IPS DF 4.7 (cell line): Measurements from ENCODE around the gene SPACA5B.
"Not testable (repeated sequence)": the region's sequence is repeated elsewhere in the genome, so short reads cannot be mapped to it uniquely, and the experiment has no call there.

Experiments used
- DNase-seq: peaks from one replicate; pipeline ENCODE4 v3.0.0-alpha.2; 2013; ENCODE audit warnings: low spot score; ENCODE audit errors: extremely low read depth

SPACA5B gene

DNA sequence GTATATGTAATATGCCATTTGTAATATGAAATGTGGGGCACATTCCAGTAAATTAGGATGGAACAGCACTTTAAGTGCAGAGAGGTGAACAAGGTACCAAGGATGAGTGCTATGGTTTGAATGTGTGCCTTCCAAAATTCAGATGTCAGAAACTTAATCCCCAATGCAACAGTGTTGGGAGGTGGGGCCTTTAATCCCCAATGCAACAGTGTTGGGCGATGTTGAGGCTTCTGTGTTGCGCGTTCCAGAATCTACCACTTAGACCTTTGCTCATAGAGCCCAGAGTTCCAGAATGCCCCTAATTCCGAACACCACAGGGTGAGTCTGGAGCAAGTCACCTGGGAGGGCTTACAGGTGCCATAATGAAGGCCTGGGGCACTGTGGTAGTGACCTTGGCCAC lies at the start of gene SPACA5B:
TSS of gene SPACA5B (plus strand) at position 301 of the 400 bp plus-strand sequence. CDS start at position 363, 62 bp downstream.
- DNase-seq, result not testable (repeated sequence)

DNA sequence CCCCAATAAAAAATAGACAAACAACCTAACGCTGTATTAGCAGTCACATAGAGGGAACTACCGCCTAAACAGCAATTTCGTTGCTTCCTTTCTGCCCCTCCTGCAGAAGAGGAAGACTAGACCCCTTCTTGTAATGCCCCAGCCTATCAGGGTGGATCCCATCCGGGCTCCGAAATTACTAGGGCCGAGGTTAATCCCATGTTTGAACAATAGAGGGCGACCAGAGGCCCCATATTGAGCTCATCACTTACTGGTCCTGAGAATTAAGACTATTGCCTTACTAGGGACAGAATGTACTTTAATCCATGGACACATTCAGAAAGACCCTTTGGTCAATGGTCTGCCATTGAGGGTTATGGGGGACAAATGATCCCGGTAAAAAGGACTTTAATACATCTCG lies 47.2 kb upstream of the SPACA5B start:
- DNase-seq, result no peak

DNA sequence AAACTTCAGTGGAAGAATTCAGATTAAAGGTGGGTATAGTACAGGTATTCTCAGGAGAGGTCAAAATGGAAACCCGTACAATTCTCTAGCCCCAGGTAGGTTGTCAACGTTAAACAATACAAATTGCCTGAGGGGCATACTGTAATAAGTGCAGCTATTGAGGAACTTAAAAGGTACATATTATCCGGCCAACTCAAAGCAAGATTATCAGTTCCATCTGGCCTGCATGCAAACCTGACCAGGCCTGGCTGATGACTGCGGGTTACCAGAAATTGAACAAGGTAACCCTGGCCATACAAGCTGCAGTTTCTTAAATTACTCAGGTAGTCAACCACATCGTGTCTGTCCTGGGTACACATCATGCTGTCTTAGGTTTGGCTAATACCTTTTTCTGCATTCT lies 46.7 kb upstream of the SPACA5B start:
- DNase-seq, result no peak

DNA sequence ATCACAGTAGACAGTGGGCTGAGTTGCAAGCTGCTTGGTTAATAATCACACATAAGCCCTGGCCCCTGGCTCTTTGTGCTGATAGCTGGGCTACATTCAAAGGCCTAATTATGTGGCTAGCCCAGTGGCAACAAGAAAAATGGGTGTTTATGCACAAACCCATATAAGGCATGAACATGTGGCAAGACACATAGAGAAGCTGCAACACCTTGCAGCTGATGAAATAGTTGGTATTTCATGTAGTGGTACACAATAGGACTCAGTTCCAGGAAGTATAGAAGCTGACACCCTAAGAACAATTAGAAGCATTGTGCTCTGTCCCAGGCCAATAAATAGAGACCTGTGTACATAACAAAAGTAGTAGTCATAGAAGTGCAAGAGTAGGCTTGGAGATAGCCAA lies 44.3 kb upstream of the SPACA5B start:
- no peak for DNase-seq

DNA sequence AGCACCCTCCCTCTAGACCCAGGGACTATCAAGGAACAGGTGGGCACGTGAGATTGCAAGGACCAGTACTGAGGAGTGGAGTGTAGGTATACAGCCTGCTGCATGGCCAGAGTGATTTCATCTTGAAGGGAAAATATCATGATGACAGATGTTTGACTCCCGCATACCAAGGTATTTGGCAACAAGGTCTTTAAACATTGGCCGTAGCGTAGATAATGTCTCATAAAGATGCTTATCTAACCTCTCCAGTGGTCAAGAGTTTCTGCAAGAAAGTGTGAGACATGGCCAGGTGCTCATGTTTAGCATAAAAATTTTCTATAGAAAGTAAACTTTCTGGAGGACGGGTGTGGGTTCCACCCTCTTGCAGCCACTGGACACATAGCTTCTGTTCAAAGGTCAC lies 40.3 kb upstream of the SPACA5B start:
- no peak for DNase-seq

DNA sequence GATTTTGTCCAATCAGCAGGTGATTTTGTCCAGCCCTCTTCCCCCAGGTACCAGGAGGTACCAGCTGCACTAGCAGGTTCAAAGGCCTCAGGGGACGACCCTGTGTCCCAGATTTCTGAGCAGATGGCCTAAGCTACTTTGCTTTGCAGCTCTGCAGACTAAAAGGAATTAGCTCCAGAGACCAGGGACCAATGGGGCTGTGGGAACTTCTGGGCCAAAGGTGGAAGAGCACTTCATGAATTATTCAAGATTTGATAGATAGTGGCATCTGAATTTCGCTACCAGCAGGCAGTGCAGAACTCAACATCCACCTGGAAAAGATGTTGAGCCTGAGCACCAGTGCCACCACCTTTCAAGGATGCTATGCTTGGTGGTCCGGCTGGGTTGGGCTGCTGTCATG lies 37.9 kb upstream of the SPACA5B start:
- DNase-seq, result not testable (repeated sequence)

DNA sequence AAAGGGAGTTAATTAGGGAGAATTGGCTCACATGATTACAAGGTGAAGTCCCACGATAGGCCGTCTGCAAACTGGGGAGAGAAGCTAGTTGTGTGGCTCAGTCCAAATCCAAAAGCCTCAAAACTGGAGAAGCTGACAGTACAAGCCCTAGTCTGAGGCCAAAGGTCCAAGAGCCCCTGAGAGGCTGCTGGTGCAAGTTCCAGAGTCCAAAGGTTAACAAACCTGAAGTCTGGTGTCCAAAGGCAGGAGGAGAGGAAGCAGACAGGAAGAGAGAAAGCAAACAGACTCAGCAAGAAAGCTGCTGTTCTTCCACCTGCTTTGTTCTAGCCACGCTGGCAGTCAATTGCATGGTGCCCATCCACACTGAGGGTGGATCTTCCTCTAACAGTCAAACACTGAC lies 29.0 kb upstream of the SPACA5B start:
- DNase-seq, result no peak

DNA sequence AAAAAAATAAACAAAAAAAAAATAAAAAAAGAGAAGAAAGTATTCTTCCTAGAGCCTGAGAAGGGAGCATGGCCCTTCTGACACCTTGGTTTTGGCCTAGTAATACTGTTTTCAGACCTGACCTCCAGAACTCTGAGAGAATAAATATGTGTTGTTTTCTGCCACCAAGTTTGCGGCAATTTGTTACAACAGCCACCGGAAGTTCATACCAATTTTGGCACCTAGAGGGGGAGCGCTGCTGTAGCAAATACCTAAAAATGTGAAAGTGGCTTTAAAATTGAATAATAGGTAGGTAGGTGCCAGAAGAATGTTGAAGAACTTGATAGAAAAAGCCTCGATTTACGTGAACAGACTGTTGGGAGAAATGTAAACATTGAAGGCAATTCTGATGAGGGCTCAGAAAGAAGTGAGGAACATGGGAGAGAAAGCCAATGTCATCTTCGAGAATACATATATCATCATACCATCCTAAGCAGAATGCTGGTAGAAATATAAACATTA lies 27.5 kb upstream of the SPACA5B start:
- no peak for DNase-seq

DNA sequence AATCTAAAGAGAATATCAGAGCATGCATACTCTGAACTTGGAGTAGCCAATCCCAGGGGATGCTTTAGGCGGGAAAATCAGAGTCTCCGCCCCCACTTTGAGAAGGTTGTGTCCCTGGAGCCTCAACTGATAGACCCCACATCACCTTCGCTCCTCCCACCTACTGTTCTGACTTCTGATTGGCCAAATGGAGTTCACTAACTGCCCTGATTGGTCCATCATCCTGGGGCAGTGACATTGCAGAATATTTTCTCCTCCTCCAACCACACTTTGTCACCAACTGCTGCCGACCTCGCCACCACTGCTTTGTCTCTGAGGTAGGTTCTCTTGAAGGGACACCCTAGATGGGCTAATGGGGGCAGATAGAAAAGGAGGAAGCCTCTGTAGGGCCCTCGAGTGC lies 22.7 kb upstream of the SPACA5B start:
- no peak for DNase-seq

DNA sequence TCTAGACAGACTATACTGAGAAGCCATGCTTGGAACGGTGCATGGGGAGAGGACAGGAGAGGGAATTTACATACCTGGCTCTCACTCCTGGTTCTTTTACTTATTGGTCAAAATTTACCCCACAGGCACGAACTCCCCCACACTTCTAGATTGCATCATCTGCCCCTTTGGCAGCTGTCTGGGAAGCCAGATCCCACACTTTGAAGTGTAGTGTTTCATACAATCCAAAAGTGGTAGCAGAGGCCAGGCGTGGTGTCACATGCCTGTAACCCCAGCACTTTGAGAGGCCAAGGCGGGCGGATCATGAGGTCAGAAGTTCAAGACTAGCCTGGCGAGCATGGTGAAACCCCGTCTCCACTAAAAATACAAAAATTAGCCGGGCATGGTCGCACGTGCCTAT lies 5.1 kb upstream of the SPACA5B start:
- not testable (repeated sequence) for DNase-seq

DNA sequence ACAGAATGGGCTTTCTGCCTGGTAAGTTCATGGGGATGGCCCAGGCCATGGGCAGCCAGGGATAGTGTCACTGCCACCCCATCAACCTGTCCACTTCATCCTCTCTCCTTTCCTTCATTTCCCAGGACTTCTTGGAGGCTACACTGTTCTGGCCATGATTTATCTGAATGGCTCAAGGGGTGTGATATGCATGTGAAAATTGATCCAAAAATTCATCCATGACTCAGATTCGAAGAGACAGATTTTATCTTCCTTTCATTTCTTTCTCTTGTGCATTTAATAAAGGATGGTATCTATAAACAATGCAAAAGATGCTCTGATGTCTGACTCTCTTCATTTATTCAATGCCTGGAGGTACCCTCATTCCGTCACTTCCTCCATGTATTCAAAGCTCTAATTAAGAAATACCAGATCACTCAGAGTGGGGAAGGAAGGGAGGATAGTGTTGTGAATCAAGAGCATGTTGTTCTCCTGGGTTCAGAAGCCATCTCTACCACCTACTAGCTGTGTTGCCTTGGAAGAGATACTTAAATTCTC lies 1.9 kb downstream of the SPACA5B start:
- not testable (repeated sequence) for DNase-seq

DNA sequence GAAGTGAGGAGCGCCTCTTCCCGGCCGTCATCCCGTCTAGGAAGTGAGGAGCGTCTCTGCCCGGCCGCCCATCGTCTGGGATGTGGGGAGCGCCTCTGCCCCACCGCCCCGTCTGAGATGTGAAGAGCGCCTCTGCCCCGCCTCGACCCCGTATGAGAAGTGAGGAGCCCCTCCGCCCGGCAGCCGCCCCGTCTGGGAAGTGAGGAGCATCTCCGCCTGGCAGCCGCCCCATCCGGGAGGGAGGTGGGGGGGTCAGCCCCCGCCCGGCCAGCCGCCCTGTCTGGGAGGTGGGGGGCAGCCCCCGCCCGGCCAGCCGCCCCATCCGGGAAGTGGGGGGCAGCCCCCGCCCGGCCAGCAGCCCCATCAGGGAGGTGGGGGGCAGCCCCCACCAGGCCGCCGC lies 8.7 kb downstream of the SPACA5B start:
- not testable (repeated sequence) for DNase-seq

DNA sequence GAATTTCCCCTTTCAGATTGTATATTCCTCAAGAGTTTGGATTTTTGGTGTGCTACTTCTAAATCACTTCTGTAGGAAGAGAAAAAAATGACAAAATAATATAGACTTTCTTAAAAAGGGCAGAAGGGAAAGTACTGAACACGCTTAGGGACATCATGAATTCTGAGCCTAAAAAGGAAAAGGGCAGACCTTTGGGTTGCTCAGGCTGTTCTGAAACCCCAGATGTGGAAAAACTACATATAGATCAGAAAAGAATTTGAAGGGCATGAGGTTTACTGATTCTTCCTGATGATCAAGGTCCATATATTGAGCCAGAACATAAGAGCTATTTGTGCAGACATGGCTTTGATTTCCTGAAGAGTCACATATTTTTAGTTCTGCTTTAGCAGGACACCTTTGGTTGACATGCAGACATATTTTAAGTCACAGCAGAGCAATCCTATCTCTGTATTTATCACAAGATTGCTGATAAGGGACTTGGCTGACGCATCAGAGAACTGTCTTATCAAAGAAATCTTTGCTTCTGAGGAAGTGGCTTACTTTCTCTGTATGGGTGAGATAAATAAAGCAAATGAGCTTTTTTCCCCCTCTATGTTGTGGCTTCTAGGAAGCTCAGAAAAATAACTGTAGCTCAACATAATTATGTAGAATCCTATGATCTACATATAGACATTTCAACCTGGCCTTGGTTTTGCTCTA lies 11.5 kb downstream of the SPACA5B start:
- not testable (repeated sequence) for DNase-seq

DNA sequence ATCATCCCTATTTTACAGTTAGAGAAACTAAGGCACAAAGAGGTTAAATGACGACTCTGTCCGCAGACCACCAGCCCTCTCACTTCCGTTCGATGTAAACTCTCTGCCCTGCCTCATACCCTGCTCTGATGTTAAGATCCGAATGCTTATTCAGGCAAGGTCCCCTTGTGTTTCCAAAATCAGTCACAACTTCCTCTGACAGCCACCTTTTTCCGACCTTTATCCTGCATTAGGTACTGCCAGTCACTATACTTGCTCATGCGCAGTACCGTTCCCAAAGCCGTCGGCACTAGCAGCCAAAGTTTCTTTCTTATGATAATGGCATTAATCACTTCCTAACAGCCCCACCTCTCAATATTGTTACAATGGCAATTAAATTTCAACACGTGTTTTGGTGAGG lies 12.3 kb downstream of the SPACA5B start:
- DNase-seq, result not testable (repeated sequence)

DNA sequence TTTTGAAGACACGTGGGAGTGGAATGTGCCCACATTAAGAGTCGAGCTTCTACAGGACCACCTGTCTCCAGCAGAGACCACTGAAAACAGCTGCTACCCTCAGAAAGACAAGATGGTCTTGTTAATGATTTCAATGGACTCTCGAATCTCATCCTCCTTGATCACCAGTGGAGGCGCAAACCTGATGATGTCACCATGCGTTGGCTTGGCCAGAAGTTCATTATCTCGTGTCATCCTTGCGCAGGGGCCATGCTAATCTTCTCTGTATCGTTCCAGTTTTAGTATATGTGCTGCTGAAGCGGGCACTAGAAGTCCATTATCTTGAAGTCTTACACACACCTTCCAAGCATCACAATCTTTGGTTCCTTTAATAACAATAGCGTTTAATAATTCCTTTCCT lies 23.3 kb downstream of the SPACA5B start:
- no peak for DNase-seq

DNA sequence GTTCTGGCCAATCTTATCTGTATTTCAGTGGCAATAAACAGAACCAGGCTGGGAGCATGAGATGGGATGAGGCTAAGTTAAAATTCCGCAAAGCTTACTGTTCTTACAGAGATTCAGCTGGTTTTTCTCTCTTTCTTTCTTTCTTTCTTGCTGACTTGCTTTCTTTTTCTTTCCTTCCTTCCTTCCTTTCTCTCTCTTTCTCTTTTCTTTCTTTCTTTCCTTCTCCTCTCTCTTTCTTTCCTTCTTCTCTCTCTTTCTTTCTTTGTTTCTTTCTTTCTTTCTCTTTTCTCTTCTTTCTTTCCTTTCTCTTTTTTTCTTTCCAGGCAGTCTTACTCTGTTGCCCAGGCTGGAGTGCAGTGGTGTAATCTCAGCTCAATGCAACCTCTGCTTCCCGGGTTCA lies 24.4 kb downstream of the SPACA5B start:
- no peak for DNase-seq

DNA sequence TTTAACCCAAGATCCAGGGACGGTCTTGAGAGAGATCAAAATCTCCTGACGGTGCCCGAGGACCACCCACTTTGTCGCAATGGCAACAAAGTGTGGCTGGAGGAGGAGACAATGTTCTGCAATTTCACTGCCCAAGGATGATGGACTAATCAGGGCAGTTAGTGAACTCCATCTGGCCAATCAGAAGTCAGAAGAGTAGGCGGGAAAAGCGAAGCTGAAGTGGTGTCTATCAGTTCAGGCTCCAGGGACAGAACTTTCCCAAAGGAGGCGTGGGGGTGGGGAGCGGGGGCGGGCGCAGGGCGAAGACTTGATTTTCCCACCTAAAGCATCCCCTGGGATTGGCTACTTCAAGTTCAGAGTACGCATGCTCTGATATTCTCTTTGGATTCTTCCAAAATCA lies 25.6 kb downstream of the SPACA5B start:
- no peak for DNase-seq

DNA sequence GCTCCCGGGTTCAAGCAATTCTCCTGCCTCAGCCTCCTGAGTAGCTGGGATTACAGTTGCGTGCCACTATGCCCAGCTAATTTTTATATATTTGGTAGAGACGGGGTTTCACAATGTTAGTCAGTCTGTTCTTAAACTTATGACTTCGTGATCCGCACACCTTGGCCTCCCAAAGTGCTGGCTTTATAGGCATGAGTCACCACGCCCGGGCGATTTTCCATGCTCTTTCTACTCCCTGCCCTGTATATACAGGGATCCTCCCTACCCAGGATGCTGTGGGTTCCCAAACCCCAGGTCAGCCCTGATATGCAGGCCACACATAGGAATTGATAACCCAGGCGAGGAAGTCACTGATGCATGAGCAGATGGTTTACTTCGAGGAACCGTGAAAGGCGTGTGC lies 34.8 kb downstream of the SPACA5B start:
- DNase-seq, result no peak

DNA sequence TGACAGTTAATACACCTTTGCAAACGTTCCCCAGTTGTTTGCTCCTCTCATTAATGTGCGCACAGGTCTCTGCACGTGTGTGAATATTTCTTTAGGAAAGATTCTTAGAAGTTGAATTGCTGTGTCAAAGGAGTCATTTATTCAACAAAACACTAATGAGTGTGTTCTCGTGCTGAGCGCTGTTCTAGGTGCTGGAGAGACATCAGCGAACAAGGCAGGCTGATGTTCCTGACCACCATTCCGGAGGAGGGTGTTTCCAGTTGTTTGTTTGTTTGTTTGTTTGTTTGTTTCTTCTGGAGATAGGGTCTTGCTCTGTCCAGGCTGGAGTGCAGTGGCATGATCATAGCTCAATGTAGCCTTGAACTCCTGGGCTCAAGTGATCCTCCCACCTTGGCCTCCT lies 35.9 kb downstream of the SPACA5B start:
- DNase-seq, result not testable (repeated sequence)

DNA sequence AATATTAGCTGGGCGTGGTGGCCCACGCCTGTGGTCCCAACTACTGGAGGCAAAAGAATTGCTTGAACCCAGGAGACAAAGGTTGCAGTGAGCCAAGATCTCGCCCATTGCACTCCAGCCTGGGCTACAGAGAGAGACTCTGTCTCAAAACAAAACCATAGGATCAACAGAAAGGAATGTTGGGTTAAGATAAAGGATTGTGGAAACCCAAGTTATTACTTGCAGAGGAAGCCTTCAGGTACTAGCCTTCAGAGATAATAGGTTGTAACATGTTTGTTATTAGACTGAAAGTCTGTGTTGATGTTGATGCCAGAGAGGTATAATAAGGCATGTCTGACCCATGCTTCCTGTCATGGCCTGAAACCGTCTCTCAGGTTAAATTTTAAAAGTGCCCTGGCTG lies 49.3 kb downstream of the SPACA5B start:
- DNase-seq, result no peak

DNA sequence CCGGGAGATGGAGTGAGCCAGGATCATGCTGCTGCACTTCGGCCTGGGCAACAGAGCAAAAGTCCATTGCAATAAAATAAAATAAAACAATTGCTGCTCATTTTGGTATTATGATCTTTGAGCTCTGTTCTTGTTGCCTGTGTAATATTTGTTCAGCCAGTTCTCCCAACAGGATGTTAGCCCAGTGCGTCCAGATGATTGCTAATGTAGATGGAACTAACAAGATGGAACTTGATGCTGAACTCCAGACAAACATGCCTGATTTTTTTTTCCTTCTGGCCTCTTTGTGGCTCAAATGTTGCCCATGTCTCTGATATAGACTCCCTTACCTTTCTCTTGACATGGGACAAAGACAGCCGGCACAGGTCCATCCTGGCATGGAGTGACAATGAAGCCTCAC lies 50.4 kb downstream of the SPACA5B start:
- no peak for DNase-seq

DNA sequence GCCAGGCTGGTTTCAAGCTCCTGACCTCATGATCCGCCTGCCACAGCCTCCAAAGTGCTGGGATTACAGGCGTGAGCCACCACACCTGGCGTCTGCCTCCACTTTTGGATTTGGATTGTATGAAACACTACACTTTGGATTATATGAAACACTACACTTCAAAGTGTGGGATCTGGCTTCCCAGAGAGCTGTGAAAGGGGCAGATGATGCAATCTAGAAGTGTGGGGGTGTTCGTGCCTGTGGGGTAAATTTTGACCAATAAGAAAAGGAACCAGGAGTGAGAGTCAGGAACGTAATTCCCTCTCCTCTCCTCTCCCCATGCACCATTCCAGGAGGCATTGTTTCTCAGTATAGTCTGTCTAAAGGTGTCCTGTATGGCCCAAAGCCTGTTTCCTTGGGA lies 51.5 kb downstream of the SPACA5B start:
- DNase-seq, result not testable (repeated sequence)
